ENCODE results near the gene AKR1E2.

Gene AKR1E2

GRCh38 chr10:4802711-4803487 is 23.1 kb upstream of the AKR1E2 start:
- no peak for DNase-seq (ENCODE audit: low read depth)
- H3K4me3 ChIP-seq (ENCODE audit: low read depth, low read length) = no peak overlapping the region
- no peak for TF ChIP-seq CTCF (IDR thresholded peaks at IDR 0.05; ENCODE audit: insufficient read depth, low read depth, low read length, missing control alignments)

- TF ChIP-seq CTCF (IDR thresholded peaks at IDR 0.05; ENCODE audit: insufficient read depth, low read depth, low read length, missing control alignments) = no peak
- H3K4me3 ChIP-seq (ENCODE audit: low read depth, low read length) = no peak overlapping the region
- no peak for DNase-seq (ENCODE audit: low read depth)
Observed at GRCh38 chr10:4803822-4804221, 22.2 kb upstream of the AKR1E2 start.

GRCh38 chr10:4804465-4804864 is 21.5 kb upstream of the AKR1E2 start:
- no peak for DNase-seq (ENCODE audit: low read depth)
- TF ChIP-seq CTCF (IDR thresholded peaks at IDR 0.05; ENCODE audit: insufficient read depth, low read depth, low read length, missing control alignments) = no peak

GRCh38 chr10:4806534-4806933 is 19.5 kb upstream of the AKR1E2 start:
- no peak for DNase-seq (ENCODE audit: low read depth)
- TF ChIP-seq CTCF (IDR thresholded peaks at IDR 0.05; ENCODE audit: insufficient read depth, low read depth, low read length, missing control alignments) = no peak
- no peak overlapping the region for H3K4me3 ChIP-seq (ENCODE audit: low read depth, low read length)

More at GRCh38 chr10:4804465-4804864, 21.5 kb upstream of the AKR1E2 start:
- H3K4me3 ChIP-seq (ENCODE audit: low read depth, low read length) = no peak overlapping the region

GRCh38 chr10:4807761-4808507 is 18.1 kb upstream of the AKR1E2 start:
- DNase-seq (ENCODE audit: low read depth) = peak; percentile 10
- TF ChIP-seq CTCF (IDR thresholded peaks at IDR 0.05; ENCODE audit: insufficient read depth, low read depth, low read length, missing control alignments) = no peak
- H3K4me3 ChIP-seq (ENCODE audit: low read depth, low read length) = no peak overlapping the region

GRCh38 chr10:4809156-4809555 is 16.9 kb upstream of the AKR1E2 start:
- TF ChIP-seq CTCF (IDR thresholded peaks at IDR 0.05; ENCODE audit: insufficient read depth, low read depth, low read length, missing control alignments) = no peak
- DNase-seq (ENCODE audit: low read depth) = no peak
- no peak overlapping the region for H3K4me3 ChIP-seq (ENCODE audit: low read depth, low read length)
